Fibroblast of lung (primary cell): Measurements from ENCODE around the gene CLDN18.

Source experiments
- CTCF ChIP-seq, 2 donors: IDR thresholded peaks in 1 of 2; conservative IDR thresholded peaks in 1 of 2; 1 replicate in 1 of 2; 2 replicates in 1 of 2; pipeline ENCODE4 v1.5.1; 2011 to 2012; ENCODE audit warnings: low read length in 2 of 2, control low read depth in 1 of 2, inconsistent platforms in 1 of 2, low read depth in 1 of 2, mild to moderate bottlenecking in 1 of 2
- EZH2 ChIP-seq: IDR thresholded peaks from 2 replicates; pipeline ENCODE4 v1.5.1; 2012; ENCODE audit warnings: low read length, control low read depth, mild to moderate bottlenecking; ENCODE audit errors: missing control alignments

GRCh38 chr3:138012526-138012925, 2.6 kb downstream of the CLDN18 start:
- no peak for TF ChIP-seq CTCF (conservative IDR thresholded peaks at IDR 0.05 in 1 of 2, IDR thresholded peaks at IDR 0.05 in 1 of 2; ENCODE audit: low read depth in 1 of 2, low read length in 2 of 2)
- TF ChIP-seq EZH2: no peak
